ENCODE data around the gene ATG3.
"Not testable (repeated sequence)": the region's sequence is repeated elsewhere in the genome, so short reads cannot be mapped to it uniquely, and the experiment has no call there.

The ATG3 gene

GRCh38 chr3:112561734-112562529 is at the start of gene ATG3, which contains the start of gene SLC35A5:
ATG3 (minus strand) TSS chr3:112561962; CDS start chr3:112561528, 434 bp downstream.
SLC35A5 (plus strand) TSS chr3:112562045; CDS start chr3:112563404, 1,359 bp downstream.
- DNase-seq, result peak; percentile 99

GRCh38 chr3:112610121-112610520 is 48.4 kb upstream of the ATG3 start:
- DNase-seq, result no peak

GRCh38 chr3:112607863-112608262 is 46.1 kb upstream of the ATG3 start:
- no peak for DNase-seq

- DNase-seq, result no peak
Observed at GRCh38 chr3:112606098-112606497, 44.3 kb upstream of the ATG3 start.

- no peak for DNase-seq
Observed at GRCh38 chr3:112605285-112605684, 43.5 kb upstream of the ATG3 start.

GRCh38 chr3:112604536-112604935 is 42.8 kb upstream of the ATG3 start:
- no peak for DNase-seq

- DNase-seq, result no peak
Observed at GRCh38 chr3:112602217-112602838, 40.6 kb upstream of the ATG3 start.

GRCh38 chr3:112598731-112599130 is 37.0 kb upstream of the ATG3 start:
- no peak for DNase-seq

GRCh38 chr3:112597945-112598344 is 36.2 kb upstream of the ATG3 start:
- no peak for DNase-seq

GRCh38 chr3:112594856-112595255 is 33.1 kb upstream of the ATG3 start:
- DNase-seq, result no peak

GRCh38 chr3:112593258-112593657 is 31.5 kb upstream of the ATG3 start:
- DNase-seq, result no peak

- DNase-seq, result no peak
Observed at GRCh38 chr3:112587336-112587735, 25.6 kb upstream of the ATG3 start.

- DNase-seq, result no peak
Observed at GRCh38 chr3:112585782-112586181, 24.0 kb upstream of the ATG3 start.

GRCh38 chr3:112583105-112583504 is 21.3 kb upstream of the ATG3 start:
- no peak for DNase-seq

GRCh38 chr3:112582244-112582874 is 20.6 kb upstream of the ATG3 start:
- DNase-seq, result peak; percentile 44

GRCh38 chr3:112579697-112580096 is 17.9 kb upstream of the ATG3 start:
- no peak for DNase-seq

- DNase-seq, result no peak
Observed at GRCh38 chr3:112579232-112579631, 17.5 kb upstream of the ATG3 start.

- DNase-seq, result no peak
Observed at GRCh38 chr3:112572701-112573100, 10.9 kb upstream of the ATG3 start.

GRCh38 chr3:112569265-112569664 is 7.5 kb upstream of the ATG3 start:
- no peak for DNase-seq

- DNase-seq, result no peak
Observed at GRCh38 chr3:112568642-112569041, 6.9 kb upstream of the ATG3 start.

GRCh38 chr3:112564940-112565305 is 3.2 kb upstream of the ATG3 start:
- no peak for DNase-seq

GRCh38 chr3:112564247-112564939 is 2.6 kb upstream of the ATG3 start:
- DNase-seq, result not testable (repeated sequence)

GRCh38 chr3:112561484-112561733 is 353 bp downstream of the ATG3 start:
- no peak for DNase-seq
